CD4-positive, alpha-beta T cell treated with Interleukin-4 for 1 hour (primary cell): Measurements from ENCODE around the gene SHC3.

Experiments
- DNase-seq, 2 donors: peaks; one replicate each; pipeline ENCODE4 v3.0.0-alpha.2; 2020 to 2022

Gene SHC3

DNA sequence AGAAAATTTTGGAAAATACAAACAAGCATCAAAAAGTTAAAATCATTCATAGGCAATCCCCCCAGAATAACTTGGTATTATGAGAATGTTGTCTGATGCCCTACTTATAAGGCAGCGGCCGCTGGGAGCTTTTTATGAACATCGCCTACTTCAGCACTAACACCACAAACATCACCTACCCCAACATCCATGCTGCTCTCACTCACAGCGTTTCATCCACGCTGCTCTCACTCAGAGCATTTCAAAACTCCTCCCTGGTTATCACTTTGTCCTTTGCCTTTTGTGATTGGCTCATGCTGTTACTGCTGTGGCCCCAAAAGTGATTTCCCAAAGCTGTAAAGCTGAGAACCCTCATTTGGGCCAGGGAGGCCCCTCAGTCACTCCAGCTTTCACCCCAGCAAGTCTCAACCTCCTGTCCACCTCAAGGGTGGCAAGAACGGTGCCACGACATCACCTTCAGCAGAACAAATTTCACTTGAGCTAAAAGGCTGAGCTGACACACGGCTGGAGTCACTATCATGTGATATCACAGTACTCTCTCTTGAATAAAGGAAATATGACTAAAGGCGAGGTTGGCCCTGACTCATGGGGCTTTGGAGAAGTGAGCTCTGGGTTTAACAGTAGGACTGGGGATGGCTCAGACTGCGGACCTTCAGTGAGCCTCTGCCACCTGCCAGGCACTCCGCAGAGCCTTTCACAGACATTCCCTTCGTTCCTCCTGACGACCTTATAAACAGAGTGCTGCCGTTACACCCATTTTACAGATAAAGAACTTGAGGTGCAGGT is 25.2 kb downstream of the SHC3 start:
- DNase-seq: peak in 1 of 2 donors; percentile 57

DNA sequence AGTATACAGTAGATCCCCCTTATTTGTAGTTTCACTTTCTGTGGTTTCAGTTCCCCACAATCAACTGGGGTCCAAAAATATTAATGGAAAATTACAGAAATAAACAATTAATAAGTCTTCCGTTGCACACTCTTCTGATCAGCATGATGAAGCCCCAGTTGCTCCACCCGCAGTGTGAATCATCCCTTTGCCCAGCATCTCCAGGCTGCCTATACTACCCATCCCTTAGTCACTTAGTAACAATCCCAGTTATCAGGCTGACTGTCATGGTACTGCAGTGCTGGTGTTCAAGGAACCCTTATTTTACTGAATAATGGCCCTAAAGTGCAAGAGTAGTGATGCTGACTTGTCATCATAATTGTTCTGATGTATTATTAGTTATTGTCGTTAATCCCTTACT is 28.9 kb downstream of the SHC3 start:
- no peak for DNase-seq

- DNase-seq: no peak
Measured at GRCh38 chr9:89145097-89145496, 33.5 kb downstream of the SHC3 start.

DNA sequence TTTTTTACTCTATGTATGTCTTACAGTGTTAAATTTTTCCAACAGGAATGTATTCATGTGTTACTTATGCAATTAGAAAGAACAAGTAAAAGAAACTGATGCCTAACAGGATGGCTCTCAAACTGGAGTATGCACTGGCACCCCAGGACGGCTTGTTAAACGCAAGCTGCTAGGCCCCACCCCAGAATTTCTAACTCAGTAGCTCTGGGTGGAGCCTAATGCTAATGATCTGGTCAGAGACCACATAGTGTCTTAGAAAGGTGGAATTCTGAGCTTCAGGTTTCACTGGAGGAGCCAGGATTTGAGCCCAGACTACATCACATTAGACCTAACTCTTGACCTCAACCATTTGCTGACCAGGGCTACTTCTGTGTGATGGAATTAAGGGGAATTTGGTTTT is 34.4 kb downstream of the SHC3 start:
- DNase-seq: no peak

- no peak for DNase-seq
Measured at GRCh38 chr9:89143266-89143665, 35.4 kb downstream of the SHC3 start.

DNA sequence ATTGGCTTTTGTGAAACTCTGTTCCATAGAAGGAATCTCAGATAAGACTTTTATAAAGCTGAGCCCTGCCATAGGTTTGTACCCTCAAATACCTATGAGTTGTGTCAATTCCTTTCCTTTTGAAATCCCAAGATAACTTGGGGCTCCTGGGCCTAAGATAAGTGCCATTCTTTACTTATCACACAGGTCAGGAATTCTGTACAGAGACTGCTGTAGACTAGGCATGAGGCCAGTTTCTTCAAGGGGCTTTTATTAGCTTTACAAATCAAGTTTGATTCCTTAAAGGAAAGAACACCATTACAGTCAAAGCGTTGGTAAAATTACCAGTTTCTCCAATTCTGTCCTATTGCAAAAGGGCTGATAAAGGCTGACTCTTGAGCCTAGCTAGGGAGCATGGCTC is 39.2 kb downstream of the SHC3 start:
- no peak for DNase-seq

DNA sequence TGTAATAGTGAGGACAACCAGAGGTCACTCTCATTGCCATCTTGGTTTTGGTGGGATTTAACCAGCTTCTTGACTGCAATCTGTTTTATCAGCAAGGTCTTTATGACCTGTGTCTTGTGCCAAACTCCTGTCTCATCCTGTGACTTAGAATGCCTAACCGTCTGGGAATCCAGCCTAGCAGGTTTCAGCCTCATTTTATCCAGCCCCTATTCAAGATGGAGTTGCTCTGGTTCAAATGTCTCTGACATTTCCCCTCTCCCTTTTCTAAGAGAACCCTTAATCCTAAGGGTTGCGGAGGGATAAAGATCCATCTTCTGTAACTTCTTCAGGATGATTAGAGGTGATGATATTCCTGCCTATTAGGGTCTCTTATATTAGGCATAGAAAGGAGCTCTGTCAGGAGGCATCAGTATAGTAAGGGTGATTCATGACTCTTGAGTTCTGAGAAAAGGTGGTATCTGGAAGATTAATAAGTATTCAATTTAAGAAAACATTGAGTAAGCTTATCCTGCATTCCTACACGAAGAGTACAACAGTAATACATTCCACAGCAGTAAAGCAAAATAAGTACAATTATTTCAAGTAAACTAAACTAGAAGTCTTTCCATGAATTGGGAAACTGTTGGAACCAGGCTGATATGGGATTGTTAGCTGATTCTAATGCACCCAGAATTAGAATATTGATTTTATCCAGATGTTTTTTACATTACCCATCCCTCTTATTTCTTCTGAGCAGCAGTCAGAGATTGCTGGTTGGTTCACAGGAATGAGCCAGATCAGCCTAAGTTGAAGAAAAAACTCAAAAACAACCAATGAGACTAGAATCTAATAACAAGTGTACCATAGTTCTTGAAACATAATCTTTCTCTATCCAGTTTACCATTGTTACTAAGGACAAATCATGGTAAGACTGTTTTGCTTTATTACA is 39.9 kb downstream of the SHC3 start:
- no peak for DNase-seq

- no peak for DNase-seq
Measured at GRCh38 chr9:89137542-89138462, 40.8 kb downstream of the SHC3 start.

DNA sequence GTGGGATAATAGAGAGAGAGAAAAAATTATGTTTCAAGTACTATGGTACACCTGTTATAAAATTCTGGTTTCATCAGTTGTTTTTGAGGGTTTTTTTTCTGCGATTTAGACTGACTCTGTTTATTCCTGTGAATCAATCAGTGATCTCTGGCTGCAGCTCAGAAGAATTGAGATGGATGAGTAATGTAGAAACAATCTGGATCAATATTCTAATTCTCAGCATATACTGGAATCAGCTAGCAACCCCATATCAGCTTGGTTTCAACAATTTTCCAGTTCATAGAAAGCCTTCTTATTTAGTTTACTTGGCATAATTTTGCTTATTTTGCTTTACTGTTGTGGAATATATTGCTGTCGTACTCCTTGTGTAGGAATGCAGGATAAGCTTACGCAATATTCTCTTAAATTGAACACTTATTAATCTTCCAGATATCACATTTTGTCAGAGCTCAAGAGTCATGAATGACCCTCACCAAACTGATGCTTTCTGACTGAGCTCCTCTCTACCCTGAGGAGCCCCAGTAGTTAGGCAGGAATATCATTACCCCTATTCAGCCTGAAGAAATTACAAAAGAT is 42.9 kb downstream of the SHC3 start:
- DNase-seq: no peak

DNA sequence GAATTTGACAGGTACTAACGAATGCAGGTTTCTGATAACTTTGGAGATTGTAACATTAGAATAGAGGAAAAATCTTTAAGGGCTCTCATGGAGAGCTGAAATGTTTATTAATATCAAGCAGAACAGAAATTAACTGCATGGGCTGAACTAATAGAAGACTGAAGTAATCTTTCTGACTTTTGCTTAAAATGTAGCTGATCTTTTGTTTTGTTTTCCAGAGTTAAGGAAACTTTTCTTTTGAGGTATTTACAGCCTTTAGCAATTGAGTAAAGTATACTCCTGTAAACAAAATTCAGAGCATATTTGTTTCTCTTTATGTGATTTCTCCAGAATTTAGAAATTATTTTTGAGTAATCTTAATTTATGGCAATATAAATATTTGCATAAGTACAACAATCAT is 43.9 kb downstream of the SHC3 start:
- no peak for DNase-seq

- no peak for DNase-seq
Measured at GRCh38 chr9:89122949-89123348, 55.7 kb downstream of the SHC3 start.

DNA sequence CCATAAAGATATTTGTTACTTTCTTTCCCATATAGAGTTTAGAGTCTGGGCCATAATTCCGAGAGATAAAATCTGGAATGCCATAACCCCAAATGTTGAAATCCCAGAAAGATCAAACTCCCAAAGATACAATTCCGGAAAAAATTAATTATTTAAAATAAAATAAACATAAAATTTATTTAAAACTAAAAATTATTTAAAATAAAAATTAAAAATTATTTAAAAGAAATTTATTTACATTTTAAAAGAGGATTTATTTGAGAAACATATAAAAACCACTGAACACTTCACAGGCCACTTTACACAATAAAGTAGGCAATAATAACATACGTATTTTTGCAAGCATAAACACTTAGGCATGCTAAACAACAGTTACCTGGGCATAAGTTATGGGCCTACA is 57.9 kb downstream of the SHC3 start:
- DNase-seq: no peak

GRCh38 chr9:89116805-89117192 is 61.8 kb downstream of the SHC3 start:
- DNase-seq: no peak

- no peak for DNase-seq
Measured at GRCh38 chr9:89116064-89116804, 62.4 kb downstream of the SHC3 start.

- DNase-seq: no peak
Measured at GRCh38 chr9:89115426-89115825, 63.2 kb downstream of the SHC3 start.

DNA sequence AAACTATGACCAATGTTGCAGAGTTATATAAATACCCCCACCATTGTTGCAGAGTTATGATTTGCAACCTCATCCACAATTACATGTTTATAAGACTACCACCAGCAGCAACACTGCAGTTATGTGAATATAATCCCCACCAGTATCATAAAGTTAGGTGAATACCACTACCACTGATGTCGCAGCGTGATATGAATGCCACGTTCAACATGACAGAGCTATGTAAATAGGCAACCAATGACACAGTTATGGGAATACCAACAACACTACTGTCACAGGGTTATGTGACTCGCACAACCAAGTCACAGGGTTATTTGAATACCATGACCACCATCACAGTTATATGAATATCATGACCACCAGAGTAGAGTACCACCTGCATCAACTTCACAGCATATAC is 63.9 kb downstream of the SHC3 start:
- DNase-seq: no peak

DNA sequence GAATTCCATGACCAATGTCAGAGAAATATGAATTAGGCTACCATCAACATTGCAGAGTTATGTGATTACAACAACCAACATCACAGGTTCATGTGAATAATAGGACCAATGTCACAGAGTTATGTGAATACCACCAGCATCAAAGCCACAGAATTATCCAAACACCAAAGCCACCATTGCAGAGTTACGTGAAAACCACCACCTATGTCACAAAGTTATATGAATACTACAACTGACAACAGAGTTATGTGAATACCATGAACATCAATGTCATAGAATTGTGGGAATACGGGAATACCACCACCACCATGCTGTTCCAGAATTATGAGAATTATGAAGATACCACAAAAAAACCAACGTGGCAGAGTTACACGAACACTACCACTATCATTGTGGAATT is 64.8 kb downstream of the SHC3 start:
- DNase-seq: no peak

- no peak for DNase-seq
Measured at GRCh38 chr9:89112243-89112642, 66.4 kb downstream of the SHC3 start.

DNA sequence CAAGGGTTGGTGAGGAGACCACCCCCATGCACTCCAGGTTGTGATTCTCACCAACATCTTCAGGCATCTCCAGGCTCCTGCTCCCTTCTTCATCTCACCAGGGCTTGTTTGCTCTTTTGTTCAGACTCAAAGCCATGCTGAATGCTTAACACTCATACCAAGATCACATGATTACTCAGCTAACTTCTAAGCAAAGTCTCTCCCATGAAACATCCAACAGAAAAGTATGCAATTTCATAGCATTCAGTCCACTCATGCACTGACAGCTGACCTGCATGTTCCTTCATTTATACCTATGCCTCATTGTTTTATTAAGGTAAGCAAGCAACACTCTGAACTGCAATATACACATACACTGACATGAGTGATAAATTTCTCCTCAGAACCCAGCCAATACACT is 69.0 kb downstream of the SHC3 start:
- DNase-seq: no peak

DNA sequence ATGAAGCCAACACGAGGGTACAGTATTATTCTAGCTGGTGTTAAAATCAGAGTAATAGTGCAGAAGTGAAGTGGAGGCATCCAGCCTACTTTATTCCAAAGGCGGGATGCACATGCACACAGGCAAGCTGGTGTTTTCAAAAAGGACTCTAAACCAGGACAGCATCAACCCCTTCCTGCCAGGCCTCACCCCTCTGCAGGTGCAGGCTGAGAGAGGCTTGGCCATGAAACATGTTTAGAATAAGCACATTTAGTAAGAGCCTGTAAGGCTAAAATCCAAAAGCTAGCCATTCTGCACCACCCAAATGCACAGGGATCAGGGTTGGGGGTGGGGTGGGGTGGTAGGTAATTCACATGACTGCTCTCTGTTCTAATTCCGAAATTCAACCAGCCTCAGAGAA is 71.2 kb downstream of the SHC3 start:
- no peak for DNase-seq

- DNase-seq: no peak
Measured at GRCh38 chr9:89106224-89106851, 72.3 kb downstream of the SHC3 start.
